Measurements from ENCODE around the gene PILRB.

PILRB gene

GRCh38 chr7:100400656-100401055 is 42.7 kb downstream of the PILRB start:
- peak in 1 of 56 donors; percentile 17 for DNase-seq

GRCh38 chr7:100401811-100402210 is 43.9 kb downstream of the PILRB start:
- no peak for DNase-seq

GRCh38 chr7:100402241-100402640 is 44.3 kb downstream of the PILRB start:
- DNase-seq, result no peak

GRCh38 chr7:100406767-100407166 is 48.9 kb downstream of the PILRB start:
- no peak for DNase-seq

- DNase-seq, result no peak
Observed at GRCh38 chr7:100407285-100408180, 49.6 kb downstream of the PILRB start.

GRCh38 chr7:100411101-100411500 is 53.2 kb downstream of the PILRB start:
- DNase-seq, result no peak

GRCh38 chr7:100413346-100413745 is 55.4 kb downstream of the PILRB start:
- no peak for DNase-seq

- no peak for DNase-seq
Observed at GRCh38 chr7:100413889-100414288, 56.0 kb downstream of the PILRB start.

GRCh38 chr7:100415448-100415847 is 57.5 kb downstream of the PILRB start:
- no peak for DNase-seq
